GM12878 (cell line): ENCODE measurements around the gene IBSP. TPM values are rescaled to one million over a fixed set of nuclear protein-coding genes. Genes with fewer than 3 reads are reported as not detected.

Source experiments
- ATAC-seq: fragments of 200-7000 bp; cut with Tn5 transposase; 3 replicates; pipeline ENCODE4 v1.9.1; 2020; ENCODE audit warnings: mild to moderate bottlenecking, moderate library complexity
- BruUV-seq: library from RNA; stranded (reverse); fragments of 400-500 nt; replicated peaks from 2 replicates; lab custom pipeline; 2021; lab: Mats Ljungman, UMichigan
- CTCF ChIA-PET: fragments of 300-600 bp; sonication (Branson Sonifier 250); formaldehyde crosslinking; extraction: SDS; loops from one replicate; lab custom pipeline; 2021; ENCODE audit warnings: inconsistent platforms; lab: Yijun Ruan, JAX
- POLR2A ChIA-PET: fragments of 350-600 bp; formaldehyde crosslinking; extraction: SDS; loops from one replicate; lab custom pipeline; 2021; ENCODE audit warnings: inconsistent platforms; lab: Charles Lee
- RAD21 ChIA-PET: fragments of 300-600 bp; sonication (Branson Sonifier 250); formaldehyde crosslinking; loops from one replicate; lab custom pipeline; 2023; ENCODE audit warnings: antibody characterized with exemption; ENCODE audit not compliant: unreplicated experiment; lab: Charles Lee
- SMC1A ChIA-PET: fragments of 300-600 bp; sonication (Branson Sonifier 250); formaldehyde crosslinking; loops from one replicate; lab custom pipeline; 2023; ENCODE audit not compliant: unreplicated experiment, uncharacterized antibody; lab: Charles Lee
- DNase-seq: peaks from one replicate; pipeline ENCODE4 v3.0.0-alpha.2; 2011; ENCODE audit warnings: low read depth, low spot score
- FAIRE-seq: peaks from 3 replicates; lab custom pipeline; 2011; peaks lifted over from hg19 to GRCh38; lab: Jason Lieb, UNC
- H2AFZ ChIP-seq: 2 replicates; pipeline ENCODE4 v1.6.0; 2011; ENCODE audit warnings: low read depth, low read length, control low read depth; ENCODE audit not compliant: control insufficient read depth
- H3K27ac ChIP-seq: 2 replicates; pipeline ENCODE4 v1.5.1; 2011; ENCODE audit warnings: control low read depth; ENCODE audit not compliant: control insufficient read depth, insufficient read depth
- H3K27me3 ChIP-seq, 2 experiments: replicated peaks in 1 of 2; 2 replicates each; pipeline versions ENCODE4 v1.6.0 to v1.6.1; 2011; ENCODE audit warnings: low read length in 1 of 2; ENCODE audit not compliant: control insufficient read depth in 2 of 2, insufficient read depth in 2 of 2
- H3K36me3 ChIP-seq, 2 experiments: 2 replicates each; pipeline ENCODE4 v1.5.1; 2011; ENCODE audit warnings: low read length in 1 of 2; ENCODE audit not compliant: control insufficient read depth in 2 of 2, insufficient read depth in 2 of 2
- H3K4me1 ChIP-seq: 2 replicates; pipeline ENCODE4 v1.6.1; 2011; ENCODE audit warnings: mild to moderate bottlenecking, low read length, moderate library complexity, mixed read lengths; ENCODE audit not compliant: control insufficient read depth, insufficient read depth
- H3K4me2 ChIP-seq: 2 replicates; pipeline ENCODE4 v1.6.0; 2011; ENCODE audit warnings: control low read depth; ENCODE audit not compliant: control insufficient read depth, insufficient read depth
- H3K4me3 ChIP-seq: fragments of 200-600 bp; sonication (generic); 2 replicates; pipeline ENCODE4 v1.5.1; 2016
- H3K79me2 ChIP-seq: 2 replicates; pipeline ENCODE4 v1.6.0; 2011; ENCODE audit warnings: low read length; ENCODE audit not compliant: control insufficient read depth, insufficient read depth
- H3K9ac ChIP-seq: 2 replicates; pipeline ENCODE4 v1.8.0; 2011; ENCODE audit warnings: low read length, control low read depth, mixed read lengths; ENCODE audit not compliant: control insufficient read depth, insufficient read depth
- H3K9me3 ChIP-seq: replicated peaks from 3 replicates; pipeline ENCODE4 v1.5.1; 2011; ENCODE audit warnings: mild to moderate bottlenecking, low read length; ENCODE audit not compliant: control insufficient read depth, insufficient read depth
- H4K20me1 ChIP-seq: 2 replicates; pipeline ENCODE4 v1.6.0; 2011; ENCODE audit not compliant: control insufficient read depth, insufficient read depth
- CBX5 ChIP-seq: sonication (generic); IDR thresholded peaks from 2 replicates; pipeline ENCODE4 v1.6.1; 2016; ENCODE audit warnings: low read depth, moderate library complexity, mild to moderate bottlenecking, inconsistent platforms
- DPF2 ChIP-seq: fragments of 450-650 bp; IDR thresholded peaks from 2 replicates; pipeline ENCODE4 v1.6.1; 2017; ENCODE audit warnings: mild to moderate bottlenecking
- EED ChIP-seq: sonication (generic); IDR thresholded peaks from 2 replicates; pipeline ENCODE4 v1.6.1; 2016; ENCODE audit warnings: antibody characterized with exemption, low read depth
- EP300 ChIP-seq, 2 experiments: fragments of 150-350 bp in 1 of 2; IDR thresholded peaks; 2 replicates each; pipeline ENCODE4 v1.6.1; 2011 to 2012; ENCODE audit warnings: low read depth in 2 of 2, low read length in 2 of 2, borderline replicate concordance in 1 of 2, improper control_type of control experiment in 1 of 2, inconsistent platforms in 1 of 2; ENCODE audit not compliant: control insufficient read depth in 1 of 2
- ETV6 ChIP-seq, 2 experiments: fragments of 450-650 bp in 1 of 2; IDR thresholded peaks in 1 of 2; conservative IDR thresholded peaks in 1 of 2; 2 replicates each; pipeline ENCODE4 v1.6.1; 2014; ENCODE audit warnings: antibody characterized with exemption in 1 of 2, borderline replicate concordance in 1 of 2, low read depth in 1 of 2, mild to moderate bottlenecking in 1 of 2, moderate library complexity in 1 of 2
- FOXK2 ChIP-seq: fragments of 450-650 bp; IDR thresholded peaks from 2 replicates; pipeline ENCODE4 v1.6.1; 2017; ENCODE audit warnings: mild to moderate bottlenecking, moderate library complexity
- KLF5 ChIP-seq: fragments of 450-650 bp; IDR thresholded peaks from 2 replicates; pipeline ENCODE4 v1.6.1; 2014; ENCODE audit warnings: mild to moderate bottlenecking; ENCODE audit not compliant: partially characterized antibody
- NFYA ChIP-seq: IDR thresholded peaks from 2 replicates; pipeline ENCODE4 v1.6.1; 2011; ENCODE audit warnings: low read depth, mild to moderate bottlenecking, low read length, improper control_type of control experiment, borderline replicate concordance
- PML ChIP-seq: IDR thresholded peaks from 2 replicates; pipeline ENCODE4 v1.6.1; 2012; ENCODE audit warnings: low read length, inconsistent platforms
- POU2F2 ChIP-seq: IDR thresholded peaks from 3 replicates; pipeline ENCODE4 v1.6.1; 2011; ENCODE audit warnings: low read depth, mild to moderate bottlenecking, low read length, borderline replicate concordance
- RUNX3 ChIP-seq: IDR thresholded peaks from 2 replicates; pipeline ENCODE4 v1.6.1; 2012; ENCODE audit warnings: low read length, inconsistent platforms
- SUPT20H ChIP-seq: IDR thresholded peaks from 2 replicates; pipeline ENCODE4 v1.6.1; 2011; ENCODE audit warnings: low read depth, mild to moderate bottlenecking, low read length, moderate library complexity, borderline replicate concordance; ENCODE audit not compliant: control insufficient read depth
- TCF7 ChIP-seq: IDR thresholded peaks from 2 replicates; pipeline ENCODE4 v1.6.1; 2014; ENCODE audit warnings: antibody characterized with exemption, borderline replicate concordance
- WRNIP1 ChIP-seq: IDR thresholded peaks from 2 replicates; pipeline ENCODE4 v1.6.1; 2011; ENCODE audit warnings: low read depth, low read length, improper control_type of control experiment, borderline replicate concordance
- YBX1 ChIP-seq: fragments of 450-650 bp; IDR thresholded peaks from 2 replicates; pipeline ENCODE4 v1.6.1; 2016; ENCODE audit warnings: antibody characterized with exemption
- ZNF217 ChIP-seq: fragments of 450-650 bp; IDR thresholded peaks from 2 replicates; pipeline ENCODE4 v1.6.1; 2017; ENCODE audit warnings: antibody characterized with exemption, mild to moderate bottlenecking
- WGBS: methylation state at CpG from one replicate; pipeline ENCODE4 v1.1.6; 2016; ENCODE audit warnings: low lambda C conversion rate; ENCODE audit not compliant: insufficient replicate concordance, insufficient coverage; ENCODE audit errors: missing lambda C conversion rate; 5-methylcytosine and 5-hydroxymethylcytosine counted together
- in situ Hi-C: fragments of 300-500 bp; cut with MboI; formaldehyde crosslinking; loops from 9 replicates; pipeline ENCODE4 v1.14.3; 2018; ENCODE audit warnings: mixed read lengths
- intact Hi-C: fragments of 100-400 bp; cut with micrococcal nuclease; formaldehyde crosslinking; loops from one replicate; pipeline ENCODE4 v1.14.2; 2022; ENCODE audit not compliant: unreplicated experiment
- polyA plus RNA-seq, 11 experiments: library from polyadenylated mRNA; depleted of rRNA in 4 of 11; unstranded in 6 of 11; stranded (reverse) in 5 of 11; fragments of >200 nt; fragmentation: Nextera tagmentation in 4 of 11; fragmentation: Illumina TruSeq in 1 of 11; extraction: Ambion mirVana in 4 of 11; extraction: Trizol in 1 of 11; gene quantifications; 1 replicate in 1 of 11; 2 replicates in 10 of 11; pipeline versions ENCODE4 v1.2.1 to v1.2.3, GENCODE V29; 2011 to 2016; ENCODE audit warnings: inconsistent platforms in 2 of 11, missing spikeins in 2 of 11, low read depth in 1 of 11
- total RNA-seq, 4 experiments: library from RNA; depleted of rRNA in 3 of 4; stranded (reverse); fragments of >200 nt in 3 of 4; fragmentation: Illumina TruSeq in 1 of 4; extraction: Trizol in 1 of 4; gene quantifications; 2 replicates each; pipeline versions ENCODE4 v1.2.1 to v1.2.3, GENCODE V29; 2013 to 2021
- TF ChIP-seq, protein P1 (sequence below): fragments of 450-650 bp; IDR thresholded peaks from 2 replicates; pipeline ENCODE4 v1.6.1; 2017; ENCODE audit warnings: mild to moderate bottlenecking, moderate library complexity
- TF ChIP-seq, protein P2 (sequence below): IDR thresholded peaks from 2 replicates; pipeline ENCODE4 v1.6.1; 2011; ENCODE audit warnings: low read depth, low read length, improper control_type of control experiment, borderline replicate concordance

IBSP gene
- total and polyA plus RNA-seq, 10 of the 15 experiments (the other 5 are each of a cell fraction or from before 2014, with no cell fraction given), result not detected

DNA sequence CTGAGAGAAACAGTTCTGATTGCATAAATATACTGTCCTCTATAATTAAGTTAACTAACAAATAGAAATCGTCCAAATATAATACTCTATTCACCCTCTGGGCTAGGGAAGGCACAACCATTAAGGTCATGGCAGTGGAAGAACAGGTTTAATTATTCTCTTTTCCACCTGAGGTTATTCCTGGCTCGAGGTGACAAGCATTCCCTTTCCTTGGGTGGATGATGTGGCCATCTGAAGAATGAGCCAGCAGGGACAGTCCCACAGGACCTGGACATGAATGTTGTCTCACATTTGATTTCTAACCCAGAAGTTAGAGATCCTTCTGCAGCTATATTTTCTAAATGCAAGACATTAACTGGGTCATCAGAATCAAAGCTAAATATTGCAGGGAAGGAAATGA, 5.5 kb downstream of the IBSP start (continued):
- TF ChIP-seq, protein P1, sequence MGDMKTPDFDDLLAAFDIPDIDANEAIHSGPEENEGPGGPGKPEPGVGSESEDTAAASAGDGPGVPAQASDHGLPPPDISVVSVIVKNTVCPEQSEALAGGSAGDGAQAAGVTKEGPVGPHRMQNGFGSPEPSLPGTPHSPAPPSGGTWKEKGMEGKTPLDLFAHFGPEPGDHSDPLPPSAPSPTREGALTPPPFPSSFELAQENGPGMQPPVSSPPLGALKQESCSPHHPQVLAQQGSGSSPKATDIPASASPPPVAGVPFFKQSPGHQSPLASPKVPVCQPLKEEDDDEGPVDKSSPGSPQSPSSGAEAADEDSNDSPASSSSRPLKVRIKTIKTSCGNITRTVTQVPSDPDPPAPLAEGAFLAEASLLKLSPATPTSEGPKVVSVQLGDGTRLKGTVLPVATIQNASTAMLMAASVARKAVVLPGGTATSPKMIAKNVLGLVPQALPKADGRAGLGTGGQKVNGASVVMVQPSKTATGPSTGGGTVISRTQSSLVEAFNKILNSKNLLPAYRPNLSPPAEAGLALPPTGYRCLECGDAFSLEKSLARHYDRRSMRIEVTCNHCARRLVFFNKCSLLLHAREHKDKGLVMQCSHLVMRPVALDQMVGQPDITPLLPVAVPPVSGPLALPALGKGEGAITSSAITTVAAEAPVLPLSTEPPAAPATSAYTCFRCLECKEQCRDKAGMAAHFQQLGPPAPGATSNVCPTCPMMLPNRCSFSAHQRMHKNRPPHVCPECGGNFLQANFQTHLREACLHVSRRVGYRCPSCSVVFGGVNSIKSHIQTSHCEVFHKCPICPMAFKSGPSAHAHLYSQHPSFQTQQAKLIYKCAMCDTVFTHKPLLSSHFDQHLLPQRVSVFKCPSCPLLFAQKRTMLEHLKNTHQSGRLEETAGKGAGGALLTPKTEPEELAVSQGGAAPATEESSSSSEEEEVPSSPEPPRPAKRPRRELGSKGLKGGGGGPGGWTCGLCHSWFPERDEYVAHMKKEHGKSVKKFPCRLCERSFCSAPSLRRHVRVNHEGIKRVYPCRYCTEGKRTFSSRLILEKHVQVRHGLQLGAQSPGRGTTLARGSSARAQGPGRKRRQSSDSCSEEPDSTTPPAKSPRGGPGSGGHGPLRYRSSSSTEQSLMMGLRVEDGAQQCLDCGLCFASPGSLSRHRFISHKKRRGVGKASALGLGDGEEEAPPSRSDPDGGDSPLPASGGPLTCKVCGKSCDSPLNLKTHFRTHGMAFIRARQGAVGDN, result no peak
- TF ChIP-seq PML (no peak), NFYA (no peak)

- TF ChIP-seq ZNF217, result no peak
- TF ChIP-seq FOXK2, result no peak
- TF ChIP-seq ETV6 (conservative IDR thresholded peaks at IDR 0.05 in 1 of 2, IDR thresholded peaks at IDR 0.05 in 1 of 2; ENCODE audit: borderline replicate concordance in 1 of 2, low read depth in 1 of 2), result no peak
- no peak for TF ChIP-seq POU2F2
- TF ChIP-seq SUPT20H, result no peak
- no peak for TF ChIP-seq DPF2
- TF ChIP-seq YBX1, result no peak
- no peak for TF ChIP-seq KLF5
- TF ChIP-seq RUNX3, result no peak
- no peak for TF ChIP-seq CBX5
- TF ChIP-seq, protein P2, sequence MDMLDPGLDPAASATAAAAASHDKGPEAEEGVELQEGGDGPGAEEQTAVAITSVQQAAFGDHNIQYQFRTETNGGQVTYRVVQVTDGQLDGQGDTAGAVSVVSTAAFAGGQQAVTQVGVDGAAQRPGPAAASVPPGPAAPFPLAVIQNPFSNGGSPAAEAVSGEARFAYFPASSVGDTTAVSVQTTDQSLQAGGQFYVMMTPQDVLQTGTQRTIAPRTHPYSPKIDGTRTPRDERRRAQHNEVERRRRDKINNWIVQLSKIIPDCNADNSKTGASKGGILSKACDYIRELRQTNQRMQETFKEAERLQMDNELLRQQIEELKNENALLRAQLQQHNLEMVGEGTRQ, result no peak
- no peak for TF ChIP-seq PML
- no peak for TF ChIP-seq EED
- no peak for TF ChIP-seq TCF7
- no peak for TF ChIP-seq WRNIP1
- TF ChIP-seq EP300 (IDR thresholded peaks at IDR 0.05; ENCODE audit: borderline replicate concordance in 1 of 2, control insufficient read depth in 1 of 2, low read depth in 2 of 2, low read length in 2 of 2), result no peak
- in situ Hi-C loops (no loop called here), intact Hi-C loops (no loop called here)
- no peak overlapping the region for H3K27ac ChIP-seq
- H3K9ac ChIP-seq, result no peak overlapping the region
- no peak overlapping the region for H3K4me2 ChIP-seq
- H3K4me1 ChIP-seq, result no peaks in the 10 kb centered on the region
- no peaks in the 10 kb centered on the region for H3K79me2 ChIP-seq
- no peaks in the 10 kb centered on the region for H3K9me3 ChIP-seq
- no TSS peak for BruUV-seq
- ATAC-seq (no peak), DNase-seq (no peak), FAIRE-seq (no peak)
- H3K36me3 ChIP-seq, result no peaks in the 10 kb centered on the region
- WGBS, result 3% methylated on average over 2 of the region's 2 CpGs
- no peaks in the 10 kb centered on the region for H3K27me3 ChIP-seq
- ChIA-PET RAD21 (no interaction called here), SMC1A (no interaction called here), POLR2A (no interaction called here), CTCF (no interaction called here)
- H4K20me1 ChIP-seq, result no peaks in the 10 kb centered on the region
- no peak overlapping the region for H3K4me3 ChIP-seq
- H2AFZ ChIP-seq, result no peak overlapping the region
These were observed 6.6 kb downstream of the IBSP start for GRCh38 chr4:87805971-87806370.
